ENCODE results near the gene ZNF460. TPM values are rescaled to one million over a fixed set of nuclear protein-coding genes. Genes with fewer than 3 reads are reported as not detected.

ZNF460 gene
- total and polyA plus RNA-seq, 10 of the 15 experiments (the other 5 are each of a cell fraction or from before 2014, with no cell fraction given) = 0.15 to 43.0 (median 8.7) TPM

- TF ChIP-seq E2F8 (IDR thresholded peaks at IDR 0.05; ENCODE audit: low read depth, partially characterized antibody) (no peak), STAT3 (IDR thresholded peaks at IDR 0.05; ENCODE audit: low read depth, low read length) (no peak), E4F1 (IDR thresholded peaks at IDR 0.05; ENCODE audit: borderline replicate concordance, partially characterized antibody) (peak; percentile 35), MXI1 (IDR thresholded peaks at IDR 0.05; ENCODE audit: low read depth, low read length) (peak; percentile 54; the same call in 1 of the 2 replicates), NRF1 (conservative IDR thresholded peaks at IDR 0.05; ENCODE audit: low read depth, low read length) (no peak), CEBPB (IDR thresholded peaks at IDR 0.05; ENCODE audit: borderline replicate concordance in 1 of 2, low read depth in 2 of 2, low read length in 2 of 2) (no peak), NFIC (IDR thresholded peaks at IDR 0.05; ENCODE audit: low read depth, low read length) (no peak), IRF4 (IDR thresholded peaks at IDR 0.05; ENCODE audit: low read depth, low read length) (no peak), KDM1A (IDR thresholded peaks at IDR 0.05; ENCODE audit: borderline replicate concordance) (no peak), MEF2B (IDR thresholded peaks at IDR 0.05; ENCODE audit: partially characterized antibody, poor library complexity, severe bottlenecking) (no peak), HDAC2 (IDR thresholded peaks at IDR 0.05) (no peak), ETV6 (conservative IDR thresholded peaks at IDR 0.05 in 1 of 2, IDR thresholded peaks at IDR 0.05 in 1 of 2; ENCODE audit: borderline replicate concordance in 1 of 2, low read depth in 1 of 2) (no peak), USF1 (IDR thresholded peaks at IDR 0.05; ENCODE audit: borderline replicate concordance, extremely low read length, insufficient read depth, low read depth, low read length) (no peak), ZNF592 (IDR thresholded peaks at IDR 0.05) (no peak), ASH2L (IDR thresholded peaks at IDR 0.05; ENCODE audit: borderline replicate concordance, low read depth) (no peak), SREBF1 (IDR thresholded peaks at IDR 0.05; ENCODE audit: low read length) (peak; percentile 36; the same call in 1 of the 2 replicates), CBX5 (IDR thresholded peaks at IDR 0.05; ENCODE audit: low read depth) (no peak), SRF (IDR thresholded peaks at IDR 0.05; ENCODE audit: low read depth in 2 of 2, low read length in 2 of 2) (no peak)
Observed at GRCh38 chr19:57320180-57321084, 40.1 kb downstream of the ZNF460 start, which contains the start of gene ZNF543 (continued).
